ENCODE results near the gene AUH. TPM values are rescaled to one million over a fixed set of nuclear protein-coding genes. Genes with fewer than 3 reads are reported as not detected.
A peak's percentile ranks its signal among the peaks of the same experiment; 100 is the strongest.

The AUH gene
- total RNA-seq, 1 experiment from 2014 or later, result 21.7 TPM

DNA sequence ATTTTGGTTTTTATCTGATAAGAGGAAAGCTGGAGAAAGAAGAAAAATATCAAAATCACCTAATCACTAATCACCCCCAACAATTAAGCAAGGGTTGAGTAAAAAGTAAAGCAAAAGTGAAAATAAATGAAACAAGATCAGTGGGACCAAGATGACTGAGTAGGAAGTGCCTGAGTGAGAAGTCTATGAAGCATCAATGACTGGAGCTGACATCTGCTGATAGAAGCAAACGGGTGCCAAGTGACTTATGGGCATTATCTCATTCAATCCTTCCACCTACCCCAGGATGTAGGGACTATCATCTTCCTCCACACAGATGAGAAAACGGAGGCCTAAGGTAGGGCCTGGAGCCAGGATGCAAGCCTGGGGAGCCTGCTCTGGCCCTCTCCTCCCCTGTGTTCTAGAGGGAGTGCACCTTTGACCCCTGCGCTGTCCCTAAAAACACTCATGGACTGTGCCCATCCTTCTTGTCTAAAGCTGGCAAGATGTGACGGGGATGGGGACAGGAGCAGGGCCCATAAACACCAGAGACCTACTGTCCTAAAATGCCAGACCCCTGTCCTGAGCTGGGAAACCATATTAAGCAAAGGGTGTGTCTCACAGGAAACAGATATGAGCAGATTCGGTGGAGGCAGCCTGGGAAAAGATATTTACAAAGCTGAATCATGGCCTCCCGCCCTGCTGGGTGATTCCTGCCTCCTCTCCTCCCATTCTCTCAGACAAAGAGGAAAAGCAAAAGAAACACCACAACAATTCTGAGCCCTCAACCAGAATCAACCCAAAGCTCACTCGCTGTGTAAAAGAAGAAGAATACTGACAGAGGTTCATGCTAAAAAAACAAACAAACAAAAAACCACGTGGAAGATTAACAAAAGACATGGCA, 116.0 kb downstream of the AUH start:
- DNase-seq, result no peak
- H3K27ac Mint-ChIP-seq, result peak overlapping the region in 2 of 3 experiments; percentile 29 to 34; a peak in 5 of 7 replicates
- Histone ChIP-seq H3K23ac (ENCODE audit: insufficient read length, low read depth, low read length) (no peak overlapping the region), H3K79me2 (ENCODE audit: insufficient read depth, low read length) (no peaks in the 10 kb centered on the region), H4K8ac (replicated peaks; ENCODE audit: insufficient read length, low read depth, low read length) (no peak overlapping the region), H3K9ac (ENCODE audit: extremely low read depth, insufficient read length, low read length) (no peak overlapping the region), H3T11ph (ENCODE audit: low read length) (no peak overlapping the region), H4K20me1 (ENCODE audit: control insufficient read depth, insufficient read depth, insufficient read length) (no peaks in the 10 kb centered on the region), H2BK120ac (ENCODE audit: low read depth, low read length, poor library complexity, severe bottlenecking) (no peak overlapping the region), H3K4ac (ENCODE audit: low read depth, low read length) (no peak overlapping the region), H3K56ac (ENCODE audit: insufficient read length, low read depth, low read length) (no peak overlapping the region), H3K18ac (ENCODE audit: insufficient read length, low read depth, low read length) (no peak overlapping the region), H3K14ac (ENCODE audit: insufficient read depth, low read length) (no peak overlapping the region), H2BK12ac (ENCODE audit: insufficient read length, low read depth, low read length) (no peak overlapping the region), H2BK15ac (ENCODE audit: low read depth, low read length) (no peak overlapping the region), H3K79me1 (ENCODE audit: insufficient read depth, low read depth, low read length, poor library complexity, severe bottlenecking) (no peaks in the 10 kb centered on the region), H4K91ac (ENCODE audit: insufficient read length, low read depth, low read length) (no peak overlapping the region), H2BK5ac (ENCODE audit: insufficient read length, low read length) (no peak overlapping the region), H3K23me2 (ENCODE audit: insufficient read length, low read depth, low read length, poor library complexity, severe bottlenecking) (no peaks in the 10 kb centered on the region), H2AK5ac (ENCODE audit: insufficient read length, low read length) (no peak overlapping the region), H3K9me3 (ENCODE audit: control insufficient read depth, low read depth, low read length) (no peaks in the 10 kb centered on the region), H3K4me1 (ENCODE audit: insufficient read depth, low read length) (peaks cover 4% of the 10 kb centered on the region; the same call in 1 of the 2 replicates), H3K27me3 (ENCODE audit: insufficient read depth, low read length) (no peaks in the 10 kb centered on the region), H3K4me2 (ENCODE audit: insufficient read depth, insufficient read length, low read length) (no peak overlapping the region), H4K5ac (ENCODE audit: insufficient read length, low read depth, low read length) (no peak overlapping the region), H2BK20ac (ENCODE audit: low read depth, low read length, poor library complexity, severe bottlenecking) (no peak overlapping the region), H3K27ac (ENCODE audit: insufficient read length, low read depth, low read length) (no peak overlapping the region), H2AFZ (ENCODE audit: low read length) (no peak overlapping the region)
- peaks cover 24 to 39% of the 10 kb centered on the region in 2 experiments for H3K4me1 Mint-ChIP-seq
- H3K27me3 Mint-ChIP-seq (ENCODE audit: low read depth), result no peaks in the 10 kb centered on the region
- H3K9me3 Mint-ChIP-seq, result no peaks in the 10 kb centered on the region
- TF ChIP-seq, protein P1, sequence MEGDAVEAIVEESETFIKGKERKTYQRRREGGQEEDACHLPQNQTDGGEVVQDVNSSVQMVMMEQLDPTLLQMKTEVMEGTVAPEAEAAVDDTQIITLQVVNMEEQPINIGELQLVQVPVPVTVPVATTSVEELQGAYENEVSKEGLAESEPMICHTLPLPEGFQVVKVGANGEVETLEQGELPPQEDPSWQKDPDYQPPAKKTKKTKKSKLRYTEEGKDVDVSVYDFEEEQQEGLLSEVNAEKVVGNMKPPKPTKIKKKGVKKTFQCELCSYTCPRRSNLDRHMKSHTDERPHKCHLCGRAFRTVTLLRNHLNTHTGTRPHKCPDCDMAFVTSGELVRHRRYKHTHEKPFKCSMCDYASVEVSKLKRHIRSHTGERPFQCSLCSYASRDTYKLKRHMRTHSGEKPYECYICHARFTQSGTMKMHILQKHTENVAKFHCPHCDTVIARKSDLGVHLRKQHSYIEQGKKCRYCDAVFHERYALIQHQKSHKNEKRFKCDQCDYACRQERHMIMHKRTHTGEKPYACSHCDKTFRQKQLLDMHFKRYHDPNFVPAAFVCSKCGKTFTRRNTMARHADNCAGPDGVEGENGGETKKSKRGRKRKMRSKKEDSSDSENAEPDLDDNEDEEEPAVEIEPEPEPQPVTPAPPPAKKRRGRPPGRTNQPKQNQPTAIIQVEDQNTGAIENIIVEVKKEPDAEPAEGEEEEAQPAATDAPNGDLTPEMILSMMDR (conservative IDR thresholded peaks at IDR 0.05), result no peak
- no peaks in the 10 kb centered on the region for H3K36me3 Mint-ChIP-seq (ENCODE audit: insufficient read depth in 1 of 3, low read depth in 3 of 3)
- no CpG with 5 or more reads among the region's 8 CpGs for WGBS (ENCODE audit: extremely low coverage, insufficient read length, low lambda C conversion rate)
- no peak overlapping the region for H3K4me3 Mint-ChIP-seq
